Fibroblast of peridontal ligament (primary cell): Measurements from ENCODE around the gene PF4V1.
"Not testable (repeated sequence)": the region's sequence is repeated elsewhere in the genome, so short reads cannot be mapped to it uniquely, and the experiment has no call there.

ENCODE experiments used
- DNase-seq: peaks from one replicate; pipeline ENCODE4 v3.0.0-alpha.2; 2010; ENCODE audit errors: extremely low read depth

PF4V1 gene

DNA sequence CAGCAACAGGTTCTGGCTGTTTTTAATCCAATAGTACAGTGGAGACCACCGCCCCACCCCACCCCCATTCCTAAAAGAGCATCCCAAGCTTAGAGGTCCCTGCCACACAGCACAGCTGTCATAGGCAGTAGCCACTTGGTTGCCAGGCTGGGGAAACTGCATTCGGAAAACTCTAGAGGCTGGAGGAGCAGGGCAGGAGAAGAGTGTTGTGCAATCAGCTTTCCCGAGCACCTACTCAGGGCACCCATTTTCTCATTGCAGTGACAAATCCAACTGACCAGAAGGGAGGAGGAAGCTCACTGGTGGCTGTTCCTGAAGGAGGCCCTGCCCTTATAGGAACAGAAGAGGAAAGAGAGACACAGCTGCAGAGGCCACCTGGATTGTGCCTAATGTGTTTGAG is 17.2 kb downstream of the PF4V1 start:
- DNase-seq = no peak

DNA sequence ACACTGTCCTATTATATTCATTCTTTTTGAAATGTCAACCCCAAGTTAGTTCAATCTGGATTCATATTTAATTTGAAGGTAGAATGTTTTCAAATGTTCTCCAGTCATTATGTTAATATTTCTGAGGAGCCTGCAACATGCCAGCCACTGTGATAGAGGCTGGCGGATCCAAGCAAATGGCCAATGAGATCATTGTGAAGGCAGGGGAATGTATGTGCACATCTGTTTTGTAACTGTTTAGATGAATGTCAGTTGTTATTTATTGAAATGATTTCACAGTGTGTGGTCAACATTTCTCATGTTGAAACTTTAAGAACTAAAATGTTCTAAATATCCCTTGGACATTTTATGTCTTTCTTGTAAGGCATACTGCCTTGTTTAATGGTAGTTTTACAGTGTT is 17.7 kb downstream of the PF4V1 start:
- peak; percentile 47 for DNase-seq

DNA sequence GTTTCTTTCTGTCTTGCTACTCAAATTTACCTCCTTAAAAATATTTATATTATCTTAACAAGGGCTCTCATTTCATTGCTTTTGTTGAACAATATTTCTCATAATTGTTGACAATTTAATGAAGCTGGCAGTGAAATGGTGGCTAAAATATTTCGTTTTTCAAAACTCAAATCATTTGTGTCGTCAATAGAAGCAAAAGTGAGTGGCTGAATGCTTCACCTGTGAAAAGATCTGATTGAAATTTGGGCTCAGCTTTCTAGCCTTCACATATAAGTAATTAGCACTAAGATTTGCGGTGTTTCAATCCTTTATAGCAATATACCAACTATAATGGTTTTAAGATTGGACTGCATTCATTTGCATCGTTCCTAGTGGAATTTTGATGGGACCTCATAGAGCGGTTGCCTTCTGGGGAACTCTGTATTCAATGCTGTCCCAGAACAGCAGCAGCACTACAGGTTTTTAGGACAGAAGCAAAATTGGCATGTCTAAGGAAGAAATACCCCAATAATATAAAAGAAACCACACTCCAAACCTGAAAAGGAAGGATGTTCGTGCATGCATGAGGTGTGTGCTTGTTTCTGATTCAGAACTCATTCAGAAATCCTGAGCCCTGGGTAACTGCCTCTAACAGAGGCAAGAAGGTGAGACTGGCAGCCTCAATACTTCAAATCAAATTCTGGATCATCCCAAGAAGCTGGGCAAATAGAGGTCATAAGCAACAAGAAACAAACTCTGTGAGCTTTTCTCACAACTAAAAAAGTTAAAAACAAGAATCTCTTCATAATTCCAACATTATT is 18.6 kb downstream of the PF4V1 start:
- no peak for DNase-seq

DNA sequence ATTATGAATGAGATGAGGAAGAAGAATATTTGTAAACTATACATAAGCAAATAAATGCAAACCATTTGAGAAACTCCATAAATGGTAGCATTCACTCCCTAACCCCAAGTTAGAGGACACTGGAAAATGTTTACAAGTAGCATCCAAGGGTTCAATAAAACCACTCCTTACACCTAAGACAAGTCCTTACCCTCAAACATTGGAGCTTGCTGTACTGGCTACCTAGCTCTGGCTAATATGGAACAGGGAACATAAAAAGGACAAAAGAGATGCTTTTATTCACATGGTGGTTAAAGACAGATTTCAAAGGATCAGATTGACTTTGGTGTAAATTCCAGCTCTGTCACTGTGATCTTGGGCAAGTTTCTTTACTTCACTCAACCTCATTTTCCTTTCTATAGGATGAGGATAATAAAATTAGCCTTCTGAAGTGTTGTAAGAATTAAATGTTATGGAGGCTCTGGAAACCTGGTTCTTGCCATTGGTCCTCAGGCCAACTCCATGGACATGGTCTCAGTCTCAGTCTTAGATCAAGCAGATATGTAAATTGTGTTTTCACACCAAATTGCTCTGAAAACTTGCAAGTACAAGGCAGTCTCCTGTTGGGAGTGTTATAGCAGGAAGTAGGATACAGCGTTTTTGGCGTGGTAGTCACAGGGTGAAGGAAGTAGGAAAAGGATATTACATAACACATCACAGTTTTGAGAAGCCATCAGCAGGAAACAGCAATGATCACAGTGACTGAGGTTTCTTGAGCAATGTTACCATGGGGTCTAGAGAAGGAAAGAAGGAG is 19.4 kb downstream of the PF4V1 start:
- DNase-seq = no peak

DNA sequence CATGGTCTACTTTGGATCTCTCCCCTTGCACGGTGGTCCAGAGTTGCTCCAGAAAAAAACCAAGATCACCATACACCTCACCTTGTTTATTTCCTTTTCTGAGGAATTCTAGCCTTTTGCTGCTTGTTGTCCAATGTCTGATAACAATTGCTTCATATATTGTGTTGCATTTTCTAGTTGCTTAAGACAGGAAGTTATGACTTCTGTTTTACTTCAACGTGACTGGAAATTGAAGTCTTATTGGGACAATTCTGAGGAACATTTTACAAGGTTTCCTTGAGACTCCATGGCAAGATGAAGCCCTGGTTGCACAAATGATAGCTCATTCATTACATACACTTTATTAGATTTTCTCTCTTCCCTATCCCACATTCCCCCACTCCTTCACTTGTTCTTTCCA is 21.3 kb downstream of the PF4V1 start:
- DNase-seq = no peak

DNA sequence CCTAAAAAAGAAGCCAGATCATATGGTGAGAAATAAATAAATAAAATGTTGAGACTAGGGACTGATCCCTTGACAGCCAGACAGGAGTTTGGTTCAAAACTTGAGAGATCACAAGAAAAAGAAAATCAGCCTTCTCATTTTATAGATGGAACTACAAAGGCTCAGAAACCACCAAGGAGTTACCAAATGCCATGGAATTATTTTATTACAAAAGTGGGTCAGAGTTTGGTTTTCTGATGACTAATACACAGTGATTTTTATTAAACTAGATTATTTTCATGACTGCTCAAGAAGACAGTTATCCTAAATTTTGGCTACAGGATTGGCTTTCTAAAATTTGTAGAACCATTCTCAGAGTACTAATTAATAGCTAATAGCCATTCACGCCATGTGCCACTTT is 22.3 kb downstream of the PF4V1 start:
- peak; percentile 48 for DNase-seq

DNA sequence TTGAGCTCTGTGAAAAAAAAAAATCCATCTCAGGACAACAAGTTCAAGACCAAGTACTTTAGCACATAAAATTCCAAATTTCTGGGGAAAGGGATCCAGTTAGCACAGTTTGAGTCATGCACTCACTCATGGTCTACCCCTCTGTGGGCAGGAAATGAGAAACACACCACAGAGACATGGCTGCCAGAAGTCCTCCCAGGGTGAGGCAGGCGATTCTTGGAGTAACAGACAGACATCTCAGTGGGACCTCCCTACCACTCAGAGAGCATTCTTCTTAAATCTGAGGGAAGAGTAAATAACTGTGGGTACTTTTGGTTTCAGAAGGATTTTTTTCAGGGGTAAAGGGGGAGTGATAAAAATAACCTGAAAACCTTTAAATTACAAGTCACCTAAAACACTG is 30.2 kb downstream of the PF4V1 start:
- DNase-seq = peak; percentile 84

DNA sequence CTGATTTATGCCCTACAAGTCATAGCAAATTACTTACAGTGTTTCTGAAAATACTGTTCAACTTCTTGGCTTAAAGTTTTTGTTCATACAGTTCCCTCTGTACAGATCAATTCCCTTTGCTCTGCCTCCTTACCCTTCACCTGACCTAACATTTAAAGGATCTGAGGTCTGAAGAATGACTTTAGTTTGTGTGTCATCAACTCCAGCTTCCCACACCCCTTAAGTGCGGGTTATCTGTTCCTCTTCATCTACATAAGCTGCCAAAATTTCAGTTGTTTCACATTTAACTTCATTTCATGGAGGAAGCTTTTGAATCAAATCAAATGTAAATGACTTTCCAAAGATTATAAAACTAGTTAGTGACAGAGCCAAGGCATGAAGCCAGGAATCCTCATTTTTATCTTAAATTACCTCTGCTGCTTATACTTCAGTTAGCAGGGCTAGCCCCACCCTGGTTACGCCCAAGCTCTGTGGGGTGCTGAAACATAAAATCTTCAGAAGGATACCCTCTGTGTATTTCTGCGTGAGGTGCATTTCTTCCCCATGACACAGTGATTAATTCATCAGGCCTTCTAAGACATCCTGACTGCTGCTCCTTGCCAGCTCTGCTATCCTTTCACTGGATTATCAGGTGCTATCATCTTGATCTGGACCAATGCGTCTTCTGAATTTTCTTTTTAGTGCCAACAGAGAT is 32.6 kb downstream of the PF4V1 start:
- no peak for DNase-seq

DNA sequence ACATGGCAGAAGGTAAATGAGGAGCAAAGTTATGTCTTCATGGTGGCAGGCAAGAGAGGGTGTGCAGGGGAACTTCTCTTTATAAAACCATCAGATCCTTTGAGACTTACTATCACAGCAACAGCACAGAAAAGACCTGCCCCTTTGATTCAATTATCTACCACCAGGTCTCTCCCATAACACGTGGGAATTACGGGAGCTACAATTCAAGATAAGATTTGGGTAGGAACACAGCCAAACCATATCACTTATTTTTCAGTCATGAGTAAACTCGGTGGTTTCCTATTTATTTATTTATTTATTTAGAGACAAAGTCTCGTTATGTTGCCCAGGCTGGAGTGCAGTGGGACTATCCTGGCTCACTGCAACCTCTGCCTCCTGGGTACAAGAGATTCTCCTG is 38.2 kb downstream of the PF4V1 start:
- no peak for DNase-seq

DNA sequence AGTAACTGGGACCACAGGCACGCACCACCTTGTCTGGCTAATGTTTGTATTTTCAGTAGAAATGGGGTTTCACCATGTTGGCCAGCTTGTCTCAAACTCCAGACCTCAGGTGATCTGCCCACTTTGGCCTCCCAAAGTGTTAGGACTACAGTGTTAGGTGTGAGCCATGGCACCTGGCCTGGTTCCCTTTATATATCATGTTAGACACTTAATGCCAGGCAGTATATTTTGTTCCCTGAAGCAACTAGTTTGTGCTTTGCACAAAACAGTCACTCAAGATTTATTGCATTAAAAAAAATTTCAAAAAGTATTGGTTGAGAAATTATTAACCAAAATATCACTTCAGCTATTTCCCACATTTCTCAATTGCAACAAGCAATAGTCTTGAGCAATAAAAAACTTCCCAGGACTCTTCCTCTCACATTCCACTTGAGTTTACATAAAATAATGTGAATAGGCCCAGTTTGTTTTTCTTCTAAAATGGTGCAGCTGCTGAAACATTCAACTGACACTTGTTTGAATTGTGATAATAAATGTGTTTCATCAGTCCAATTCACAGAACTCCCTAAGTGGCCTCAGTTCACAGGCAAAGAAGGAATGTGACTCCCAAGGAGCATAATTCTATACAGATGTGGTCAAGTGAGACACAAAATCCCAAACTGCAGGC is 38.8 kb downstream of the PF4V1 start:
- peak; percentile 98 for DNase-seq

DNA sequence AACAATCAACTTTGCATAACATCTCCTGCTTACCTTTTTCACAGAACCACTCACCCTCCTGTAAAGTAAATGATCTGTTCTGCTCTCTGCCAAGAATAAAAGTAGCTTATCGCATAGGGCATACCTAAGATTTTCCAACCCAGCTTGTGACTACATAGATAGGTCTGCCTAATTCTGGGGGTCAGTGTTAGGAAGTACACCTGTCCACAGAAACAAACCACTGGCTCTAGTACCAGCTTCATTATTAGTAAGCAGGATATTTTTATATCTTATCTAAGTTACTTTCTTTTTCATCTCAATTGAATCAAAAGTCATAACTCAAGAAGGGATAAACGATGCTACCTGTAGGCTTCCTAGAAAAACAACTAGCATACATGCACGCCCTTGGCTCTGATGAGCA is 39.9 kb downstream of the PF4V1 start:
- DNase-seq = no peak

DNA sequence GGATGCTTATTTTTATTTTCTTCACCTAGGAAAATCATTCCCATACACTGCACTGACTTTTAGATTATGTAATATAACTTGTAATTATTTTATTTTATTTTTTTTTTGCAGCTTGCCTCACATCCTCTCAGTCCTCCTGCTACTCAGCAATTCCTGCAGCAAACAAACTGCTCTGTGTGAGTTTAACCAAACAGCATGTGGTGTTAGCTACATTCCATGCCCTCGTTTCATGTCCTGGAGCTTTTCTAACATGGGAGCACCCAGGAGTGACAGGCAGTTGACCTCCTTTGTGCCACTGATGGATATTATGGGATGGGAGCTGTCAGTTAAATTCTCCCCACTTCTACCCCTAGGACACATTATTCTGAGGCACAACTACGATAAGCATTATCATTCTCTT is 40.9 kb downstream of the PF4V1 start:
- peak; percentile 49 for DNase-seq

DNA sequence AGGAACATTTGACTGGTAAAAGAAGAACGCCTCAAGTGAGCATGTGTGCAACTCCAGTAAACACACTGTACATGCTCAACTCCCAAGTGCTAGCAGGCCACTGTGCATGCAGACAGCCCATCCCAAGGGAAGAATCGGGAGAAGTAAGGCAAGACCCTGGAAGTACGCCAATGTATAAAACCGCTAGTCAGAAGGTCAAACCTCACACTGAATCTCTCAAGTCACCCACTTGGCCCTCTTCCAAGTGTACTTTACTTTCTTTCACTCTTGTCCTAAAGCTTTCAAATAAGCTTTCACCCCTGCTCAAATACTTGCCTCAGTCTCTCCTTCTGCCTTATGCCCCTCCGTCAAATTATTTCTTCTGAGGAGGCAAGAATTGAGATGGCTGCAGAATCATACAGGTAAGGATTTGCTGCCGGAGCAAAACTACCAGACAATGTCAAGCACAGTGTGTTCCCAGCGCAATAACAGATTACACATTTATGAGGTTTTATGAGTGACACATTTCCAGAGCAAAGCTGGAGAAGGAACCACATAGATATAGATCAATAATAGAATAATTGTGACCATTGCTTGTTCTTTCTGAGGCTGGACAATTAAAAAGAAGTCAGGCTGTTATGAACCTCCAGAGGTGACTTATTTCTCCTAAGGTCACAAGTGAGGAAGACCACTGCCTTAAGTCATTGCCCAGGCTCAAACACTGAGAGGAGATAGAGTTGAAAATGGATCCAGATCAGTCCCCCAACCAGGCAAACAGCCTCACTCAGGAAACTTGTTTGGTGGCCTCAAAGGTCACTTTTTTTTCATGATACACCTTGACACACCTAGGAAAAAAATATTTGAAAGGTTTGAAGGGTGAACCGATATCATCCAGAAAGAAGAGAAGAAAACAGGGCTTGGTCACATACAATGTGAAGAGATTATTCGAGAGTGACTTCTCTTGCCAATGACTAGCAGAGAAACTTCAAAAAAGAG is 42.4 kb downstream of the PF4V1 start:
- DNase-seq = peak; percentile 39

DNA sequence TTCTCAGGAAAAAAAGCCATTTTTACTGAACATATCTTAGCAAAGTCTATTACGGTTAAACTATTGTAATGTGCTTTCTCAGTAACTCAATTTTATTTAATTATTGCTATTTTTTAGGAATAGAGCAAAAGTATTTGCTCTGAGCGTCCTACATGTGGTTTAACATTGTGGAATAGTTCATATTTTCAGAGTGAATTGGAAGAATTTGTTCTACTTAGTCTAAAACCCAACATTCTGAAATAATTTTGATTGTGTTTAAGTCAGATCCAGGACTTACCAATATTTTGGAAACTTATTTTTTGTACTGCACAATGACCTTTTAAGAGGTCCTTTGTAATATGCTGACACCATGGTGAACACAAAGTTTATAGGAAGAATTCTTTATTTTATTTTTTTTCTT is 43.3 kb downstream of the PF4V1 start:
- DNase-seq = peak; percentile 45

DNA sequence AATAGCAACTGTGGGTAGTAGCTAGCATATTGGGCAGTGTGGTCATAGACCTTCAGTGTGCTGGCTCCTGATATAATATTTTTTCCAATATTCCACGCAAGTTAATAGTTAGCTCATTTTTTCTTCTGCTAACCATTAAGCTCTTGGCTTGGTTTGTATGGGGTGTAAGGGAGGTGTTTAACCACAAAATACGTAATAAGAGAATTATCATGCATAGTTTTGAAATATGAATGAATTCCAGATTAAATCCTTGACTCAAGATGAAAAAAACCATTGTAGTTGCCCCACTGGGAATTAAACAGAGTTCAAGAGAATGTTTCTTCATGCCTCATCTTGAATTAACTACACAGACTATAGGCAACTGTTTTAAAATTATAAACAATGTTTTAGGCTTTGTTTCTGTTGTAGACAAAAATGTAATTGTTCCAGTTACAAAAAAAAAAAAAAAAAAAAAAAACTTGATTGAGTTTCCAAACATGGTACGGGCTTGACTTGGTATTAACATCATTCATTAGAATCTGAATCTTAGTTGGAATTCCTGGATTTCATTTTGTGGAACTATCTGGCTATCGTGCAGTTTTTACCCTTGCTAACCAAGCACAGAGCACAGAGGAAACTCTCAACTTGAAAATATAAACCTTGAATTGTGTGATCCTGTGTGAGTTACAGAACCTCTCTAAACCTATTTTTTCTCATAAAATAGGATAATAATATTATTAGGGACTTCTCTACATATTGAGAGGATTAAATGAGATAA is 44.5 kb downstream of the PF4V1 start:
- DNase-seq = peak; percentile 100

DNA sequence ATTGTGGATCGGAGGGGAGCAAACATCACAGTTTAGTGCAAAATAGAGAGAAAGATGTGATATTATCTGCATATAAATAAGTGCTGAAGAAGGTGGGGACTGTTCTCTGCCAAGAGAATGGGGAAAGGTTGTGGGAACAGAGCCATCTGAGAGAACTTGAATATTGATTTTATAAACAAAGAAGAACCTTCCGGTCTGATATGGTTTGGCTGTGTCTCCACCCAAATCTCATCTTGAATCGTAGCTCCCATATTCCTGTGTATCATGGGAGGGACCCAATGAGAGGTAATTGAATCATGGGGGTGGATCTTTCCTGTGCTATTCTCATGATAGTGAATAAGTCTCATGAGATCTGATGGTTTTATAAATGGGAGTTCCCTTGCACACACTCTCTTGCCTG is 46.2 kb downstream of the PF4V1 start:
- DNase-seq = not testable (repeated sequence)

DNA sequence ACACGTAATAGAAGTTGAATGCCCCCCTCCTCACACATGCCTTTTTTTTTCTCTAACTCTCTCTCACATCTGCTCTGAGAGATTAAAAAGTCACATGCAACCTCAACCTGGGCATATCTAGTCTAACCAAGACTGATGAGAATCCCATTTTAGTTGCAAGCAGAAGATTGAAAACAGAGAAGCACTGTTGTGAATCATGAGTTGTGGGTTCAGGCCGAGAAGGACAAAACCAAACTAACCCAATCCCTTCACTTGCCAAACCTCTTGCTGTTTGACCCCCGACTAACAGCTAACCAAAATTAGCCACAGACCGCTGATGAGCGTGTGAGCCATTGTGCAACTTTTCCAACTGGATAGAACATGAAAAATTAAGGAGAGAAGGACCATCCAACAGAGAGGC is 47.9 kb downstream of the PF4V1 start:
- DNase-seq = peak; percentile 99

DNA sequence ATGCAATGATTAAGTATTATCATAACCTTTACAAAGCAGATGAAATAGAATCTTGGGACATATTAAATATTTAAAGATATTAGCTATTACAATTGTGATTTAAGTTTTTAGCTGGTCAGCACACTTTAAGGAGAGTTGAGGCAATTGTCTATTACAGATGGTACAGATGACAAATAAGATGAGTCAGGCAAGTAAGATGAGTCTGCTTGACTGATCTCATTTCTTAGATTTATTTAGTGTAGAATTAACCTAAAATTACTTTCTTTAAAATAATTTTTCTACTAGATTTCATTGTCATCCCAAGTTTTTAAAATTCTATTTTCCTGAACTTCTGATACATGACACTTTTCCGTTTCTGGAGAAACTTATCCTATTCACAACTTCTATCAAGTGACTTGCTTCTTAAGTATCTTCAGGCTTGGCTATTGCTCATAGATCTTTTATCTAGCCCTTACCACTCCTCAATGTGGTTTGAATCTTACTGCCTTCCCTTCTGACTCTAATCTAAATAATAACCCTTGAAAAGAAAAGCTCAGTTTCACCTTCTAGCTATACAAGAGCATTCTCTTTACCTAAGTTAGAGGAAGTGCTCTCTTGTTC is 49.0 kb downstream of the PF4V1 start:
- peak; percentile 67 for DNase-seq

DNA sequence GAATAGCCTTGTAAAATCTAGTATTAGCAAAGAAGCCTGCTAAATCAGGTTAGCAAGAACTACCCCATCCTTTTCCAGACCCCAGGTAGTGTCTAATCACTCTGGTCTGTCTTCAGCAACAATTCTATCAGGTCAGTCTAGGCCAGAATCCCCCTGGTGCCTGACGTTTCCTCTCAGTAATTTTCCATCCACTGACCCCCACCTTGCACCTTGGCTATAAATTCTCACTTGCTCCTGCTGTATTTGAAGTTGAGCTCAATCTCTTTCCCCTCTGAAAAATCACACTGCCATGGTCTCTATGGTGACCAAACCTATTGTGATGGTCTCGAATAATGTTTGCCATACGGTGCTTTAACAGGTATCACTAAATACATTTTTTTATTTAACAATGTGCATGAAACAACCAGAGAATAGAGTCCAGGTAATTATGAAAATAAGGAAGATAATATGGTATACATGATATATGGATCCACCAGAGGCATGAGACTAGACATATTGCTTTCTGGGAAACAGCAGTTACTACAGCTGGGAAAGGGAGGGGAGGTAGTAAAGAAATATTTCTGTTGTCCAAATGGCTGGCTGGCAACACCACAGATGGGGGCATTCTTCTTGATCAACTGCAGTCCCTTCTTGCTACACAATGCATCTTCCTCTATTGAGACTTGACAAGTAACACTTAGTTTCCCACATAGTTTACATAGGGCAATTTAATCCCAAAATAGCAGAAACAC is 49.9 kb downstream of the PF4V1 start:
- no peak for DNase-seq
